Liver (tissue), 9 donors: ENCODE data around the gene TARS3. TPM values are rescaled to one million over a fixed set of nuclear protein-coding genes. Genes with fewer than 3 reads are reported as not detected.

Source experiments
- DNase-seq: peaks from one replicate; pipeline ENCODE4 v3.0.0-alpha.2; 2017; ENCODE audit warnings: low spot score
- H3K27ac ChIP-seq, 2 donors: one replicate each; pipeline ENCODE4 v1.7.0; 2013; ENCODE audit warnings: inconsistent platforms in 2 of 2, low read length in 2 of 2, control low read depth in 1 of 2, low read depth in 1 of 2, mild to moderate bottlenecking in 1 of 2
- H3K27me3 ChIP-seq, 4 donors: one replicate each; pipeline versions ENCODE4 v1.6.1 to v1.7.0; 2013; ENCODE audit warnings: low read length in 3 of 4, inconsistent platforms in 1 of 4, mild to moderate bottlenecking in 1 of 4, moderate library complexity in 1 of 4; ENCODE audit not compliant: control insufficient read depth in 4 of 4, insufficient read depth in 4 of 4
- H3K36me3 ChIP-seq, 4 donors: one replicate each; pipeline versions ENCODE4 v1.6.1 to v1.7.0; 2013; ENCODE audit warnings: low read length in 3 of 4, mild to moderate bottlenecking in 3 of 4, low read depth in 1 of 4, moderate library complexity in 1 of 4; ENCODE audit not compliant: control insufficient read depth in 4 of 4, insufficient read depth in 3 of 4
- H3K4me1 ChIP-seq, 4 donors: one replicate each; pipeline versions ENCODE4 v1.6.1 to v1.7.0; 2013; ENCODE audit warnings: low read length in 3 of 4, mild to moderate bottlenecking in 3 of 4, moderate library complexity in 1 of 4; ENCODE audit not compliant: control insufficient read depth in 4 of 4, insufficient read depth in 4 of 4
- H3K4me3 ChIP-seq, 3 donors: one replicate each; pipeline versions ENCODE4 v1.6.1 to v1.7.0; 2013; ENCODE audit warnings: low read length in 3 of 3, control low read depth in 1 of 3, low read depth in 1 of 3, mild to moderate bottlenecking in 1 of 3
- H3K9ac ChIP-seq, 2 donors: one replicate each; pipeline ENCODE4 v1.7.0; 2013; ENCODE audit warnings: low read length in 2 of 2, mild to moderate bottlenecking in 2 of 2, moderate library complexity in 2 of 2, control low read depth in 1 of 2, low read depth in 1 of 2
- H3K9me3 ChIP-seq, 4 donors: one replicate each; pipeline versions ENCODE4 v1.6.1 to v1.7.0; 2013; ENCODE audit warnings: low read length in 3 of 4; ENCODE audit not compliant: control insufficient read depth in 4 of 4
- EGR1 ChIP-seq, 2 donors: IDR thresholded peaks; 2 replicates each; pipeline ENCODE4 v1.6.1; 2016 to 2018; ENCODE audit warnings: antibody characterized with exemption in 2 of 2, low read depth in 2 of 2
- FOXA1 ChIP-seq: IDR thresholded peaks from 2 replicates; pipeline ENCODE4 v1.6.1; 2016; ENCODE audit warnings: antibody characterized with exemption
- FOXA2 ChIP-seq: IDR thresholded peaks from 2 replicates; pipeline ENCODE4 v1.6.1; 2016; ENCODE audit warnings: antibody characterized with exemption
- GABPA ChIP-seq, 2 donors: IDR thresholded peaks in 1 of 2; conservative IDR thresholded peaks in 1 of 2; 2 replicates each; pipeline ENCODE4 v1.6.1; 2016; ENCODE audit warnings: antibody characterized with exemption in 2 of 2, mild to moderate bottlenecking in 1 of 2, moderate library complexity in 1 of 2
- HNF4A ChIP-seq, 2 donors: conservative IDR thresholded peaks; 2 replicates each; pipeline ENCODE4 v1.6.1; 2016; ENCODE audit warnings: antibody characterized with exemption in 2 of 2, mild to moderate bottlenecking in 2 of 2
- HNF4G ChIP-seq: IDR thresholded peaks from 2 replicates; pipeline ENCODE4 v1.6.1; 2016; ENCODE audit warnings: antibody characterized with exemption
- JUND ChIP-seq, 2 donors: IDR thresholded peaks; 2 replicates each; pipeline ENCODE4 v1.6.1; 2016; ENCODE audit warnings: antibody characterized with exemption in 2 of 2
- NR2F2 ChIP-seq: IDR thresholded peaks from 2 replicates; pipeline ENCODE4 v1.6.1; 2016; ENCODE audit warnings: antibody characterized with exemption
- RAD21 ChIP-seq, 2 donors: IDR thresholded peaks; 2 replicates each; pipeline ENCODE4 v1.6.1; 2016; ENCODE audit warnings: antibody characterized with exemption in 2 of 2, mild to moderate bottlenecking in 2 of 2
- RXRA ChIP-seq, 2 donors: IDR thresholded peaks; 2 replicates each; pipeline ENCODE4 v1.6.1; 2017 to 2018; ENCODE audit warnings: antibody characterized with exemption in 2 of 2, mild to moderate bottlenecking in 1 of 2
- SP1 ChIP-seq: IDR thresholded peaks from 2 replicates; pipeline ENCODE4 v1.6.1; 2018; ENCODE audit warnings: antibody characterized with exemption, mild to moderate bottlenecking
- TAF1 ChIP-seq: conservative IDR thresholded peaks from 2 replicates; pipeline ENCODE4 v1.6.1; 2016; ENCODE audit warnings: antibody characterized with exemption, mild to moderate bottlenecking
- YY1 ChIP-seq: IDR thresholded peaks from 2 replicates; pipeline ENCODE4 v1.6.1; 2016; ENCODE audit warnings: antibody characterized with exemption, mild to moderate bottlenecking
- WGBS: extraction: QIAGEN DNeasy Blood & Tissue Kit; methylation state at CpG from one replicate; pipeline ENCODE4 v1.1.7; 2013; 5-methylcytosine and 5-hydroxymethylcytosine counted together
- polyA plus RNA-seq, 2 donors: library from polyadenylated mRNA; stranded (reverse) in 1 of 2; unstranded in 1 of 2; fragments of 200-250 nt in 1 of 2; fragments of >200 nt in 1 of 2; fragmentation: Nextera tagmentation in 1 of 2; extraction: Ambion mirVana in 1 of 2; gene quantifications; one replicate each; pipeline versions ENCODE4 v1.2.1 to v1.2.3, GENCODE V29; 2013 to 2015
- total RNA-seq, 2 donors: library from RNA; depleted of rRNA; stranded (reverse); fragments of >200 nt; gene quantifications; one replicate each; pipeline ENCODE4 v1.2.3, GENCODE V29; 2014
- TF ChIP-seq, protein P1 (sequence below): IDR thresholded peaks from 2 replicates; pipeline ENCODE4 v1.6.1; 2016; ENCODE audit warnings: antibody characterized with exemption, mild to moderate bottlenecking
- TF ChIP-seq, protein P2 (sequence below): fragments of 150-350 bp; IDR thresholded peaks from 2 replicates; pipeline ENCODE4 v1.5.1; 2017; ENCODE audit warnings: improper control_type of control experiment, low read depth, low read length; ENCODE audit not compliant: missing input control
- TF ChIP-seq, protein P3 (sequence below): IDR thresholded peaks from 2 replicates; pipeline ENCODE4 v1.6.1; 2016; ENCODE audit warnings: antibody characterized with exemption
- TF ChIP-seq, protein P4 (sequence below): IDR thresholded peaks from 2 replicates; pipeline ENCODE4 v1.6.1; 2016; ENCODE audit warnings: antibody characterized with exemption
- TF ChIP-seq, protein P5 (sequence below): IDR thresholded peaks from 2 replicates; pipeline ENCODE4 v1.6.1; 2016; ENCODE audit warnings: antibody characterized with exemption
- donor health status: healthy.
- donor health status: healthy.
- donor health status: healthy.
- donor health status: healthy.
- donor health status: healthy.

The TARS3 gene
- total and polyA plus RNA-seq, 4 donors: 2.3 to 7.8 (median 4.0) TPM

DNA sequence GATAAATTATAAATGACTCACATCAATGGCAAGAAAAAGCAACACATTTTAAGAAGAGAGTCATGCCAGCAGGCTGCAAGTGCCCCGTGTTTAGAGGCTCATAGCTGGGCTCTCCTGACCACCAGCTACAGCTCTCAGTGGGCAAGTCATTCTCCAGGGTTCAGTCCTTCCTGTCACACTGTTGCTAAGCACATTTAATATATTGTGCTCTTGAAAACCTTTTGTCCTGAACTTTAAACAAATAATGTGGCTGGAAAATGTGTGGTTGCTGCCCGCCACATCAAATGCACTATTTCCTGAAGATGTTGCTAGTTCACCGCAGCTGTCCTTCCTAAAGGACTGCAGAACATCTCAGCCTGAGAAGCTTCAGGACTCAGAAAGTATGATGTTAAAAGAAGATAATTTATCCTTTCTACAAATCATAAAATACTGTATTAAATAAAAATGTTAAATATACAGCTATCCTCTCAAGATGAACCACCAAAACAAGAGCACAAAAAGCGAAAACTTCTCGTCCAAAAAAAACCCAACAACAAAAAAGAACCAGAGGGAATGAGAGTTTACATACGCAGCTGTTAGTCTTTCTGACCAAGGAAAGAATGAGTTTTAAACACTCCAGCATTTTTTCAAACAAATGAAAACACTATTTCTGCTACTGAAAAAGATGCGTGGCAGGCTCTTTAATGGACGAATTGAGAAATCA, 951 bp downstream of the TARS3 start (continued):
- TF ChIP-seq, protein P1, sequence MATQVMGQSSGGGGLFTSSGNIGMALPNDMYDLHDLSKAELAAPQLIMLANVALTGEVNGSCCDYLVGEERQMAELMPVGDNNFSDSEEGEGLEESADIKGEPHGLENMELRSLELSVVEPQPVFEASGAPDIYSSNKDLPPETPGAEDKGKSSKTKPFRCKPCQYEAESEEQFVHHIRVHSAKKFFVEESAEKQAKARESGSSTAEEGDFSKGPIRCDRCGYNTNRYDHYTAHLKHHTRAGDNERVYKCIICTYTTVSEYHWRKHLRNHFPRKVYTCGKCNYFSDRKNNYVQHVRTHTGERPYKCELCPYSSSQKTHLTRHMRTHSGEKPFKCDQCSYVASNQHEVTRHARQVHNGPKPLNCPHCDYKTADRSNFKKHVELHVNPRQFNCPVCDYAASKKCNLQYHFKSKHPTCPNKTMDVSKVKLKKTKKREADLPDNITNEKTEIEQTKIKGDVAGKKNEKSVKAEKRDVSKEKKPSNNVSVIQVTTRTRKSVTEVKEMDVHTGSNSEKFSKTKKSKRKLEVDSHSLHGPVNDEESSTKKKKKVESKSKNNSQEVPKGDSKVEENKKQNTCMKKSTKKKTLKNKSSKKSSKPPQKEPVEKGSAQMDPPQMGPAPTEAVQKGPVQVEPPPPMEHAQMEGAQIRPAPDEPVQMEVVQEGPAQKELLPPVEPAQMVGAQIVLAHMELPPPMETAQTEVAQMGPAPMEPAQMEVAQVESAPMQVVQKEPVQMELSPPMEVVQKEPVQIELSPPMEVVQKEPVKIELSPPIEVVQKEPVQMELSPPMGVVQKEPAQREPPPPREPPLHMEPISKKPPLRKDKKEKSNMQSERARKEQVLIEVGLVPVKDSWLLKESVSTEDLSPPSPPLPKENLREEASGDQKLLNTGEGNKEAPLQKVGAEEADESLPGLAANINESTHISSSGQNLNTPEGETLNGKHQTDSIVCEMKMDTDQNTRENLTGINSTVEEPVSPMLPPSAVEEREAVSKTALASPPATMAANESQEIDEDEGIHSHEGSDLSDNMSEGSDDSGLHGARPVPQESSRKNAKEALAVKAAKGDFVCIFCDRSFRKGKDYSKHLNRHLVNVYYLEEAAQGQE: no peak
- TF ChIP-seq, protein P2, sequence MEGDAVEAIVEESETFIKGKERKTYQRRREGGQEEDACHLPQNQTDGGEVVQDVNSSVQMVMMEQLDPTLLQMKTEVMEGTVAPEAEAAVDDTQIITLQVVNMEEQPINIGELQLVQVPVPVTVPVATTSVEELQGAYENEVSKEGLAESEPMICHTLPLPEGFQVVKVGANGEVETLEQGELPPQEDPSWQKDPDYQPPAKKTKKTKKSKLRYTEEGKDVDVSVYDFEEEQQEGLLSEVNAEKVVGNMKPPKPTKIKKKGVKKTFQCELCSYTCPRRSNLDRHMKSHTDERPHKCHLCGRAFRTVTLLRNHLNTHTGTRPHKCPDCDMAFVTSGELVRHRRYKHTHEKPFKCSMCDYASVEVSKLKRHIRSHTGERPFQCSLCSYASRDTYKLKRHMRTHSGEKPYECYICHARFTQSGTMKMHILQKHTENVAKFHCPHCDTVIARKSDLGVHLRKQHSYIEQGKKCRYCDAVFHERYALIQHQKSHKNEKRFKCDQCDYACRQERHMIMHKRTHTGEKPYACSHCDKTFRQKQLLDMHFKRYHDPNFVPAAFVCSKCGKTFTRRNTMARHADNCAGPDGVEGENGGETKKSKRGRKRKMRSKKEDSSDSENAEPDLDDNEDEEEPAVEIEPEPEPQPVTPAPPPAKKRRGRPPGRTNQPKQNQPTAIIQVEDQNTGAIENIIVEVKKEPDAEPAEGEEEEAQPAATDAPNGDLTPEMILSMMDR: no peak

DNA sequence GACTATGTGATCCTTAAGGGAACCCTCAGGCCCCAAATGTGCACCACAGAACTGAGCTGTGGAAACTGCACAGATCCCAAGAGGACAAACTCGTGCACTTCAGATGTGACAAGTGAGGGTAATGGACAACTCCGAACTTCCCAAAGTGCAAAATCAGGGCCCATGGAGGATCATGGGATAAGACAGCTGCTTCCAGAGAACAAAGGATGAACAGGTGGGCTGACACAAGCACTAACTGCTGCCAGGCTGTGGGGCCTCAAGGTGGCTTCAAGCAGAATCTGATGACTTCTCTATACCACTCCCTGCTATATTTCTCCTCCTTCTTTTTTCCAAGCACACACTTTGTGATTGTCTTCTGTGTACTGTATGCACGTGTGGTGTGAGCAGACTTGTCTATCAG, 5.4 kb downstream of the TARS3 start:
- Histone ChIP-seq H3K4me3 (no peak overlapping the region), H3K36me3 (peaks cover 4 to 28% (median 19%) of the 10 kb centered on the region in 4 donors), H3K27ac (no peak overlapping the region), H3K27me3 (no peaks in the 10 kb centered on the region), H3K9me3 (no peaks in the 10 kb centered on the region), H3K4me1 (peaks cover 0 to 8% (median 7%) of the 10 kb centered on the region in 4 donors), H3K9ac (no peak overlapping the region)
- DNase-seq: no peak
- 97% methylated on average over 3 of the region's 3 CpGs for WGBS
- TF ChIP-seq JUND (IDR thresholded peaks at IDR 0.05): no peak
- no peak for TF ChIP-seq SP1
- TF ChIP-seq RAD21 (IDR thresholded peaks at IDR 0.05): no peak

DNA sequence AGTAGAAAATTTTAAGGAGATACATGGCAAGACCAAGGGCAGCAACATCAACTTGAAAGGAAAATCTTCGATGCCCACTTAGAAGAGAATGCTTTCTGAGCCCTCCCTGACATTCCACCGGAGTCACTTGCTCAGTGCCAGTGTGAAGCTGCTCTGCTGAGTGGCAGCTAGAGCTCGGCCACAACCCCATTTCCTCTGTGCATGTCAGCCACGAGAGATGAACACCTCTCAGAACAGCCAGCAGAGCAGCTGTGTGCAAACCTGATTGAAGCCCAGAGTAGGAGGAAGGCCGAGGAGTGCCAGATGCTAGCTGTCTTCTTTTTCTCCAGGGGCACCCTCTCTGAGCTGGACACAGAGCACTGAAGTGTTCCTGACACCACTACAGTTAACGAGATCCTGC, 12.2 kb downstream of the TARS3 start:
- no peaks in the 10 kb centered on the region for H3K4me1 ChIP-seq
- no peaks in the 10 kb centered on the region for H3K27me3 ChIP-seq
- 95% methylated on average over 6 of the region's 6 CpGs for WGBS
- H3K27ac ChIP-seq: no peak overlapping the region
- H3K9ac ChIP-seq: no peak overlapping the region
- DNase-seq: no peak
- H3K36me3 ChIP-seq: peaks cover 6 to 44% (median 19%) of the 10 kb centered on the region in 4 donors
- no peak overlapping the region for H3K4me3 ChIP-seq
- H3K9me3 ChIP-seq: no peaks in the 10 kb centered on the region
- TF ChIP-seq JUND (IDR thresholded peaks at IDR 0.05) (no peak), YY1 (no peak), RAD21 (IDR thresholded peaks at IDR 0.05) (no peak), FOXA2 (no peak), FOXA1 (no peak), HNF4G (no peak), SP1 (no peak), EGR1 (IDR thresholded peaks at IDR 0.05; ENCODE audit: low read depth in 2 of 2) (no peak), HNF4A (conservative IDR thresholded peaks at IDR 0.05) (no peak), RXRA (IDR thresholded peaks at IDR 0.05) (no peak), NR2F2 (no peak), GABPA (IDR thresholded peaks at IDR 0.05 in 1 of 2, conservative IDR thresholded peaks at IDR 0.05 in 1 of 2) (no peak), TAF1 (no peak)
- TF ChIP-seq, protein P3, sequence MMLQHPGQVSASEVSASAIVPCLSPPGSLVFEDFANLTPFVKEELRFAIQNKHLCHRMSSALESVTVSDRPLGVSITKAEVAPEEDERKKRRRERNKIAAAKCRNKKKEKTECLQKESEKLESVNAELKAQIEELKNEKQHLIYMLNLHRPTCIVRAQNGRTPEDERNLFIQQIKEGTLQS: no peak
- TF ChIP-seq, protein P4, sequence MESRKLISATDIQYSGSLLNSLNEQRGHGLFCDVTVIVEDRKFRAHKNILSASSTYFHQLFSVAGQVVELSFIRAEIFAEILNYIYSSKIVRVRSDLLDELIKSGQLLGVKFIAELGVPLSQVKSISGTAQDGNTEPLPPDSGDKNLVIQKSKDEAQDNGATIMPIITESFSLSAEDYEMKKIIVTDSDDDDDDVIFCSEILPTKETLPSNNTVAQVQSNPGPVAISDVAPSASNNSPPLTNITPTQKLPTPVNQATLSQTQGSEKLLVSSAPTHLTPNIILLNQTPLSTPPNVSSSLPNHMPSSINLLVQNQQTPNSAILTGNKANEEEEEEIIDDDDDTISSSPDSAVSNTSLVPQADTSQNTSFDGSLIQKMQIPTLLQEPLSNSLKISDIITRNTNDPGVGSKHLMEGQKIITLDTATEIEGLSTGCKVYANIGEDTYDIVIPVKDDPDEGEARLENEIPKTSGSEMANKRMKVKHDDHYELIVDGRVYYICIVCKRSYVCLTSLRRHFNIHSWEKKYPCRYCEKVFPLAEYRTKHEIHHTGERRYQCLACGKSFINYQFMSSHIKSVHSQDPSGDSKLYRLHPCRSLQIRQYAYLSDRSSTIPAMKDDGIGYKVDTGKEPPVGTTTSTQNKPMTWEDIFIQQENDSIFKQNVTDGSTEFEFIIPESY: no peak
- TF ChIP-seq, protein P1: no peak
- TF ChIP-seq, protein P5, sequence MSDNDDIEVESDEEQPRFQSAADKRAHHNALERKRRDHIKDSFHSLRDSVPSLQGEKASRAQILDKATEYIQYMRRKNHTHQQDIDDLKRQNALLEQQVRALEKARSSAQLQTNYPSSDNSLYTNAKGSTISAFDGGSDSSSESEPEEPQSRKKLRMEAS: no peak
